Measurements from ENCODE around the gene DNAH2.
A peak's percentile ranks its signal among the peaks of the same experiment; 100 is the strongest.

The DNAH2 gene

GRCh38 chr17:7687908-7688807, 29.4 kb upstream of the DNAH2 start, which contains the start of gene WRAP53:
WRAP53 (plus strand) TSS chr17:7688477; CDS start chr17:7688649, 172 bp downstream.
- Histone ChIP-seq H3K4me1 (ENCODE audit: insufficient read depth, low read length) (peaks cover 21% of the 10 kb centered on the region), H3K9ac (ENCODE audit: low read length) (peak within 1 kb of the TSS; percentile 99), H3K27me3 (ENCODE audit: control insufficient read depth in 1 of 2, insufficient read depth in 2 of 2, low read length in 2 of 2) (no peaks in the 10 kb centered on the region), H3K36me3 (ENCODE audit: insufficient read depth, low read length) (no peaks in the 10 kb centered on the region), H3K27ac (ENCODE audit: low read depth, low read length) (peak within 1 kb of the TSS; percentile 94), H3K9me3 (ENCODE audit: low read length) (no peaks in the 10 kb centered on the region), H3K4me3 (ENCODE audit: low read depth in 1 of 2, low read length in 2 of 2) (peak within 1 kb of the TSS; percentile 60 to 100)

- no peaks in the 10 kb centered on the region for H3K9me3 ChIP-seq (ENCODE audit: low read length)
- H3K9ac ChIP-seq (ENCODE audit: low read length), result peak overlapping the region; percentile 57
- H3K4me1 ChIP-seq (ENCODE audit: insufficient read depth, low read length), result peaks cover 21% of the 10 kb centered on the region
- peak overlapping the region; percentile 58 to 80 for H3K4me3 ChIP-seq (ENCODE audit: low read depth in 1 of 2, low read length in 2 of 2)
- no peaks in the 10 kb centered on the region for H3K36me3 ChIP-seq (ENCODE audit: insufficient read depth, low read length)
- no peaks in the 10 kb centered on the region for H3K27me3 ChIP-seq (ENCODE audit: control insufficient read depth in 1 of 2, insufficient read depth in 2 of 2, low read length in 2 of 2)
- H3K27ac ChIP-seq (ENCODE audit: low read depth, low read length), result peak overlapping the region; percentile 53
These were observed 28.7 kb upstream of the DNAH2 start for GRCh38 chr17:7688808-7689316.

DNA sequence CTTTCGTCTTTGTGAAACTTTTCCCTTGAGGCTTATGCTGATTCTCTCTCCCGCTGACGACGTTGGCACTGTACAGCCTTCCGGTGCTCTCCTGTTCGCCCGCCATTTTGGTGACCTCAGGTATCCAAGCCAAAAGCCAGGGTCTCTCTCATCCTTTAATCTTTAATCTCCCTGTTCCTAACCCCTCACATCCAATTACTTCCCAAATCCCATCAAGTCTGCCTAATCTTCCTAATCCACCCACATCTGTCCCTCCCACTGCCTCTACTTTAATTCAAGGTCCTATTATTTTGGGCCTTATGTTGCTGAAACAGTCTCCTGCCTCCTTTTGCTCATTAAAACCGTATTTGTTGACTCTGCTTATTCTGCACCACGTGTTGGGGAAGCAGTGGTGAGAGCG, 22.0 kb upstream of the DNAH2 start:
- H3K36me3 ChIP-seq (ENCODE audit: insufficient read depth, low read length), result no peaks in the 10 kb centered on the region
- no peak overlapping the region for H3K4me3 ChIP-seq (ENCODE audit: low read depth in 1 of 2, low read length in 2 of 2)
- no peak overlapping the region for H3K9ac ChIP-seq (ENCODE audit: low read length)
- no peaks in the 10 kb centered on the region for H3K27me3 ChIP-seq (ENCODE audit: control insufficient read depth in 1 of 2, insufficient read depth in 2 of 2, low read length in 2 of 2)
- H3K4me1 ChIP-seq (ENCODE audit: insufficient read depth, low read length), result no peaks in the 10 kb centered on the region
- H3K27ac ChIP-seq (ENCODE audit: low read depth, low read length), result no peak overlapping the region
- H3K9me3 ChIP-seq (ENCODE audit: low read length), result no peaks in the 10 kb centered on the region

- Histone ChIP-seq H3K27ac (ENCODE audit: low read depth, low read length) (no peak overlapping the region), H3K9ac (ENCODE audit: low read length) (no peak overlapping the region), H3K9me3 (ENCODE audit: low read length) (no peaks in the 10 kb centered on the region), H3K4me1 (ENCODE audit: insufficient read depth, low read length) (no peaks in the 10 kb centered on the region), H3K27me3 (ENCODE audit: control insufficient read depth in 1 of 2, insufficient read depth in 2 of 2, low read length in 2 of 2) (peaks cover 0 to 4% of the 10 kb centered on the region in 2 donors), H3K36me3 (ENCODE audit: insufficient read depth, low read length) (peaks cover 8% of the 10 kb centered on the region), H3K4me3 (ENCODE audit: low read depth in 1 of 2, low read length in 2 of 2) (no peak overlapping the region)
These were observed 19.5 kb upstream of the DNAH2 start for GRCh38 chr17:7697828-7698588.

GRCh38 chr17:7700510-7700909, 17.0 kb upstream of the DNAH2 start:
- H3K9me3 ChIP-seq (ENCODE audit: low read length), result no peaks in the 10 kb centered on the region
- H3K4me1 ChIP-seq (ENCODE audit: insufficient read depth, low read length), result peaks cover 5% of the 10 kb centered on the region
- H3K27me3 ChIP-seq (ENCODE audit: control insufficient read depth in 1 of 2, insufficient read depth in 2 of 2, low read length in 2 of 2), result peaks cover 14 to 29% of the 10 kb centered on the region in 2 donors
- peaks cover 8% of the 10 kb centered on the region for H3K36me3 ChIP-seq (ENCODE audit: insufficient read depth, low read length)
- H3K27ac ChIP-seq (ENCODE audit: low read depth, low read length), result no peak overlapping the region
- no peak overlapping the region for H3K9ac ChIP-seq (ENCODE audit: low read length)
- H3K4me3 ChIP-seq (ENCODE audit: low read depth in 1 of 2, low read length in 2 of 2), result no peak overlapping the region

DNA sequence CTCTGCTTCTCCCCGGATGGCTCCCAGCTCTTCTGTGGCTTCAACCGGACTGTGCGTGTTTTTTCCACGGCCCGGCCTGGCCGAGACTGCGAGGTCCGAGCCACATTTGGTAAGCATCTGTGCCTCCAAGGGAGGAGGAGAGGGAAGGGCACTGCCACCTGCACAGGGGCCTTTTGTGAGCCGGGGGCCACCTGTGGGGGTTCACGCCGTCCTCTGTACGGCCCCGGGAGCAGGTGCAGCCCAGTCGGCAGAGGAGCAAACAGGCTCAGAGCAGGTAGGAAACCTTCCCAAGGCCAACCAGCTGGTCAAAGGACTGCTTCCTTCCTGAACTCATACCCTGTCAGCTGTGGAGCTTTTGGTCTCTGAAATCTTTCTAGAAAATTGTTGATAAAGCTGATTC, 15.9 kb upstream of the DNAH2 start:
- H3K27me3 ChIP-seq (ENCODE audit: control insufficient read depth in 1 of 2, insufficient read depth in 2 of 2, low read length in 2 of 2), result peaks cover 19 to 40% of the 10 kb centered on the region in 2 donors

DNA sequence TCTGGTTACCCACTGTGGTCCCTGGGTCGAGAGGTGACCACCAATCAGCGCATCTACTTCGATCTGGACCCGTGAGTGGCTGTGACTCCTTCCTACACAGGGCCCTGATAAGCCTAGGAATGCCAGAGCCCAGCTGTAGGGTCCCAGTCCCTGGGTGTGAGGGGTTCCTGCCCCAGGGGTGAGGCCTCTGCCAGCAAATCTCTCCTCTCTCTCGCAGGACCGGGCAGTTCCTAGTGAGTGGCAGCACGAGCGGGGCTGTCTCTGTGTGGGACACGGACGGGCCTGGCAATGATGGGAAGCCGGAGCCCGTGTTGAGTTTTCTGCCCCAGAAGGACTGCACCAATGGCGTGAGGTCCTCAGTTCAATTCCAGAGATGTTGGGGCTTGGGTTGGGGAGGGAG, 14.8 kb upstream of the DNAH2 start:
- Histone ChIP-seq H3K9ac (ENCODE audit: low read length) (no peak overlapping the region), H3K27me3 (ENCODE audit: control insufficient read depth in 1 of 2, insufficient read depth in 2 of 2, low read length in 2 of 2) (peaks cover 19 to 48% of the 10 kb centered on the region in 2 donors)

More for the DNA sequence above, 15.9 kb upstream of the DNAH2 start:
- H3K4me3 ChIP-seq (ENCODE audit: low read depth in 1 of 2, low read length in 2 of 2), result no peak overlapping the region
- H3K4me1 ChIP-seq (ENCODE audit: insufficient read depth, low read length), result peaks cover 5% of the 10 kb centered on the region
- H3K36me3 ChIP-seq (ENCODE audit: insufficient read depth, low read length), result peaks cover 8% of the 10 kb centered on the region
- H3K9ac ChIP-seq (ENCODE audit: low read length), result no peak overlapping the region
- H3K9me3 ChIP-seq (ENCODE audit: low read length), result no peaks in the 10 kb centered on the region
- H3K27ac ChIP-seq (ENCODE audit: low read depth, low read length), result no peak overlapping the region

DNA sequence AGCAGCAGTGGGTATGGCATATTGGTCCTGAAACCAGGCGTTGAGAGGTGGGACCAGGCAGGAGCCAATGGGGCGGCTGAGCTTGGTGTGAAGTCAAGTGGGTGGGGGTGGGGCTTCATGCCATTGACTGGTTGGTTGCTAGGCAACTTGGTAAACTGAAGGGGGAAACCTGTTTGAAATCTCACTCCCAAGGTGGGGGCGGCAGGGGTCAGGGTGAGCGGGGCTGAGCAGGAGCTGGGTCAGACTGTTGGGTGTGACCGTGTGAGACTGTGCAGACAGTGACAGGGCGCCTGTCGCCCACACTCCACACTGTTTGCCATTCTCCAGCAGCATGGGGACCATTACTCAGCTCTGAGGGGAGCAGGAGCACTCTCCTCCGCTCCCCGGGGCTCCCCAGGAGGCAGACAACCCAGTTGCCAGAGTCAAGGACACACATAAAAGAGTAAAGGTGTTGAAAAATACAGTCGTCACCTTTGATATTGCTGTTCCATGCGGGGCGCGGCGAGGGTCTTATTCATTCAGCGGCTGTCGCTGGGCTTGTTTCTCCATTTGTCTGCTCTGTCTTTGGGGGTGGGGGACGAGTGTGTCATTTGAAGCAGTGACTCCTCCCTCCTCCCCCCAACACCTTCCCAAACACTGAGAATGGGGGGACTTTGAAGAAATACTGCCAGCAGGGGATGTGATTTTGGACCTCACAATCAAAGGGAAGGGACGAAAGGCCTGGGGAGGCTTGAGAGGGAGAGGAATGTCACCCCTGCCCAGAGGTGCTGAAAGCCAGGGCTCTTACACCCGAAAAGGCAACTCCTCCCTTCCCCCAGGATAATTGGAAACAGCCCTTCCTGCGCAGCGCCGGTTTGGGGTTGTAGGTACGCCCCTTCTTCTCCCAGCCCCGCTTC, 13.7 kb upstream of the DNAH2 start:
- H3K36me3 ChIP-seq (ENCODE audit: insufficient read depth, low read length), result peaks cover 8% of the 10 kb centered on the region
- peaks cover 5% of the 10 kb centered on the region for H3K4me1 ChIP-seq (ENCODE audit: insufficient read depth, low read length)
- no peak overlapping the region for H3K27ac ChIP-seq (ENCODE audit: low read depth, low read length)
- no peak overlapping the region for H3K9ac ChIP-seq (ENCODE audit: low read length)
- H3K4me3 ChIP-seq (ENCODE audit: low read depth in 1 of 2, low read length in 2 of 2), result no peak overlapping the region
- no peaks in the 10 kb centered on the region for H3K9me3 ChIP-seq (ENCODE audit: low read length)
- peaks cover 19 to 56% of the 10 kb centered on the region in 2 donors for H3K27me3 ChIP-seq (ENCODE audit: control insufficient read depth in 1 of 2, insufficient read depth in 2 of 2, low read length in 2 of 2)

More for the DNA sequence above, 14.8 kb upstream of the DNAH2 start:
- no peak overlapping the region for H3K4me3 ChIP-seq (ENCODE audit: low read depth in 1 of 2, low read length in 2 of 2)
- no peak overlapping the region for H3K27ac ChIP-seq (ENCODE audit: low read depth, low read length)
- no peaks in the 10 kb centered on the region for H3K9me3 ChIP-seq (ENCODE audit: low read length)
- peaks cover 5% of the 10 kb centered on the region for H3K4me1 ChIP-seq (ENCODE audit: insufficient read depth, low read length)
- H3K36me3 ChIP-seq (ENCODE audit: insufficient read depth, low read length), result peaks cover 8% of the 10 kb centered on the region

GRCh38 chr17:7704601-7705268, 12.8 kb upstream of the DNAH2 start, which contains the start of gene EFNB3:
EFNB3 (plus strand) TSS chr17:7705202; CDS start chr17:7705599, 397 bp downstream.
- Histone ChIP-seq H3K27ac (ENCODE audit: low read depth, low read length) (no peak within 1 kb of the TSS), H3K9me3 (ENCODE audit: low read length) (no peaks in the 10 kb centered on the region), H3K27me3 (ENCODE audit: control insufficient read depth in 1 of 2, insufficient read depth in 2 of 2, low read length in 2 of 2) (peaks cover 19 to 65% of the 10 kb centered on the region in 2 donors), H3K9ac (ENCODE audit: low read length) (no peak within 1 kb of the TSS), H3K36me3 (ENCODE audit: insufficient read depth, low read length) (peaks cover 8% of the 10 kb centered on the region), H3K4me1 (ENCODE audit: insufficient read depth, low read length) (peaks cover 5% of the 10 kb centered on the region), H3K4me3 (ENCODE audit: low read depth in 1 of 2, low read length in 2 of 2) (peak within 1 kb of the TSS; percentile 28 to 52)
